SHP77 (cell line): ENCODE data around the gene EFTUD2.
"Not testable (repeated sequence)": the region's sequence is repeated elsewhere in the genome, so short reads cannot be mapped to it uniquely, and the experiment has no call there.

Source experiments
- DNase-seq, 2 experiments: peaks; one replicate each; lab custom pipeline; 2025; lab: John Stamatoyannopoulos, UW

Gene EFTUD2

DNA sequence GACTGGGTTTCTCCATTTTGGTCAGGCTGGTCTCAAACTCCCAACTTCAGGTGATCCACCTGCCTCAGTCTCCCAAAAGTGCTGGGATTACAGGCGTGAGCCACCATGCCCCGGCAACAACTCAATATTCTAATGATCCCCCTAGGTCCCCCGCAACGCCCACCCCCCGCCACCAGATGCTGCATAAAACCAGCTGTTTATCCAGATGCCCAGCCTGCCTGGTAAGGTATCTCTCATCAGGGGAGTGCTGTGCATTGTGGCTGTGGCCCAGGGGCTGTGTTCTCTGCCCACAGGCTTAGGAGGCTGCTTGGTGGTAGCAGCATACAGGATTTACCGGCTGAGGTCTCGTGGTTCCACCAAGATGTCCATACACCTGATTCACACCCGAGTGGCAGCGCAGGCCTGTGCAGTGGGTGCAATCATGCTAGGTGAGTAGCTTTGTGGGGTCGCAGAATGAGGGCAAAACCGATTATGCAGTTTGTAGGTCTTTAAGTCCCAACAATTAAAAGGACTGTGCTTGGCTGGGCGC, 50.2 kb downstream of the EFTUD2 start:
- no peak for DNase-seq

DNA sequence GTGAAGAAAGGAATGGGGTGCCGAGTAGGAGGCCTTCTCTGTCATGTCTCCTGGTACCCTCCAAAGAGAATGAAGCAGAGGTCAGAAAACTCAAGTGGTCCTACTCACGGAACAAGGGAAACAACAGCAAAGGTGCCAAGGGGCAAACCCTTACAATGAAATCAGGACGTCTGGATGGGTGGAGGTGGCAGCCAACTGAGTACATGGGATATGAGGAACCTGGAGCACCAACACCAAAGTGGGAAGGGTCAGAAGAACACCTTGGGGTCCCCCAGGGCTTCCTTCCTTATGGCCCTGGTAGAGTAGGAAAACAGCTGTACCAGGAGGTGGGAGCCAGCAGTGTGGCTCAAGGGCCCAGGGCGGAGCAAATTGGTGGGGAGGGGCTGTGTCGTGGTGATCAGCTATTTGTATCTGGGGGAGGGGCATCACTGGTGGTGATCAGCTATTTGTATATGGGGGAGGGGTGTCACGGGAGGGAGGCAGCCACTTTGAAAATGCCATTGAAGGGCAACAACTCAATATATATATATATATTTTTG, 50.9 kb downstream of the EFTUD2 start:
- DNase-seq = no peak

DNA sequence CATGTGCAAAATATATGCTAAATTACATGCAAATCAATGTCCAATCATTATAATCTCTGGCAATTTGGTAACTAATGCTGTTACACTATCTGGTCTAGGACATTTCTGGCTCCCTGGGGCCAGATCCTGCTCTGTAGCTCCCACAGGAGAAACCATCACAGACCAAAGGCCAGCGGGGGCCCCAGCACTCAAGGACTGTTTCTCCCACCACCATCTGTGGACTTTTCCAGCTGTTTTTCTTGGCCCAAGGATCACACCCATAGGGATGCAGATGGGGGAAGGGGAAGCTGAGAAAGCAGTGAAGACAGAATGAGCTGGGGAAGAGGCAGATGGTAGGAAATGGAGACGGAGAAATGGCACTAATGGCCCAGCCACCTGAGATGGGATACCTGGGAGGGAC, 51.7 kb downstream of the EFTUD2 start, which contains the start of gene HIGD1B:
Gene HIGD1B (plus strand): TSS at position 298 of the 400 bp plus-strand sequence. CDS start 270 bp downstream, outside the sequence.
- DNase-seq = no peak

DNA sequence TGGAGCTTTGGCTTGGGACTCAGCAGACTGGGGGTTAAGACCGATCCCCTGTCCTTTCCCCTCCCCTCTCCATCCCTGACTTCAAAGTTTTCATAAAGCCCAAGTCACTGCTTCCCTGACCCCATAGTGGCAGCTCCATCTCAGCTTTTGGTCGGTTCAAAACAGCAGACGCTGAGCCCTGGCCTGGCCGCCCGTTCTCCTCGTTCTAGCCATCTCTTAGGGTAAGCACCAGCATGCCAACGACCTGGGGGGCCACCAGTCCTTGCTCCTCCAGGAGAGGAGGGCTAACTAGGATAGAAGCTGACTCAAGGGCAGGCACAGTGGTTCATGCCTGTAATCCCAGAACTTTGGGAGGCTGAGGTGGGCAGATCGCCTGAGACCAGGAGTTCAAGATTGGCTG, 53.0 kb downstream of the EFTUD2 start:
- DNase-seq = no peak

DNA sequence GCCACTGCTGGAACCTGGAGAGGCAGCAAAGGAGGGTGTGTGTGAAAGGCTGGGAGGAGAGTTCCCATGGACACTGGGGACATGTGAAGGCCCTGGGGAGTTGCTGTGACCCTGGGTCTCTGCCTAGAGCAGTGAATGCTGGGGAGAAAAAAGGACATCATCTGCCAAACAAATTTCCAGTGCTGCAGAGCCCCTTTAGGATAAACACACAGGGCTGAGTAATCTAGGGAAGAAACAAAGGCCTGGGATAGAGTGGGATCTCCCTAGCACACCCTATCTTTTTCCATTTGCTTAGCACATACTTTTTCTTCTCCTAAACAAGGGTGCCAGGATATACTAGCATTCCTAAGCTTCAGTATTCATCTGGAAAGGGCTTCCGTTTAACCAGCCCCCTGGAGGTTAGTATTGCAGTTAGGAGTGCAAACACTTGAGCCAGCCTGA, 54.8 kb downstream of the EFTUD2 start:
- DNase-seq = no peak

DNA sequence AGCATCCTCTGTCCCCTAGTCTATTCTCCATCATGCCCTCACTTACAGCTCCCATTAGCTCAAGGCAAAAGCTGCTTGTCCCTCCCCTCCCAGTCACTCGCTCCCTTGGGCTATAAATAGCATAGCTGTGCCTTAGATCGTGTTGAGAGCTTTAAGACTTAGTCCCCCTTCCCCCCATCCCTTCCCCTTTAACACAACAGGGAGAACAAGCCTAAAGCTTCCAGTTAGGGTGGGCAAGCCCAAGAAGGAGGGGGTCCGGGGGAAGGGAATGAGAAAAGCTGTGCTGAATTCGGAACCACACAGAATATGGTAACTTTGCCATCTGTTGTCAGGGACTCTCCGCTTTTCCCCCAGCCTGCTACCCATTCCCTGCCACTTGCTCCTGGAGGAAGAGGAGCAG, 56.5 kb downstream of the EFTUD2 start:
- no peak for DNase-seq

DNA sequence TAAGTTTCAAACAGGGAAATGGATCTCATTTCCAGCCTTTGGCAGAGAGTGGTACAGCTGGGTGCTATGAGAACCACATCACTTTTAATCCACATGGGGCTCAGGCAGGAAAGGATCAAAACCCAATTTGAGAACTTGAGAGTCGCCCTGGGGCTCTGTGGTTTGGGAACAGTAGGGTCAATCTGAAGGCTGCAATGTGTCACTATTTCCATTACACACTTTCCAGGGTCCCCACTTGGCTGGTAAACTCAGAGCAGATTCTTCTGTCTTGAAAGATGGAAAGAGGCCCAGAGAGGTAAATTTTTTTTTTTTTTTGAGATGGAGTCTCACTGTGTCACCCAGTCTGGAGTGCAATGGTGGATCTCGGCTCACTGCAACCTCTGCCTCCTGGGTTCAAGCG, 58.3 kb downstream of the EFTUD2 start:
- DNase-seq = no peak

DNA sequence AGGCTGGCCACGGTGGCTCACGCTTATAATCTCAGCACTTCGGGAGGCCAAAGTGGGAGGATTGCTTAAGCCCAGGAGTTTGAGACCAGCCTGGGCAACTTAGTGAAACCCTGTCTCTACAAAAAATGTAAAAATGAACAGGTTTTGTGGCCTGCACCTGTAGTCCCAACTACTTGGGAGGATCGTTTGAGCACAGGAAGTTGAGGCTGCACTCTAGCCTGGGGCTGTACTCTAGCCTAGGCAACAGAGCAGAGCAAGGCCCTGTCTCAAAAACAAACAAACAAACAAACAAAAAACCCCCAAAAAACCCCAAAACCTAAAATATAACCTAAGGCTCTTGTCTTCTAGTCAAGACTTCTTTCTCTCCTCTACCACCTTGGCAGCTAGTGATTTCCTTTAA, 59.0 kb downstream of the EFTUD2 start:
- no peak for DNase-seq

DNA sequence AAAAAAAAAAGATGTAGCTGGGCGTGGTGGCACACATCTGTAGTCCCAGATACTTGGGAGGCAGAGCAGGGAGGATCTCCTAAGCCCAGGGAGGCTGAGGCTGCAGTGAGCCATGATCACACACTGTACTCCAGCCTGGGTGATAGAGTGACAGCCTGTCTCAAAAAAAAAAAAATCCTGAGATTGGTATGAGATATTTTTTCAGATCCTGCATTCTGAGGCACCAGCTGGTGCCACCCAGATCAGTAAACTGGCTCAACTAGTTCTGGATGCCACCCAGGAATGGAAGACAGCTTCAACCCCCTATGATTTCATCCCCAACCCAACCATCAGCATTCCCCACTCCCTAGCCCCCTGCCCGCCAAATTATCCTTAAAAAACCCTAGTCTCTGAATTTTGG, 62.0 kb downstream of the EFTUD2 start:
- DNase-seq = no peak

DNA sequence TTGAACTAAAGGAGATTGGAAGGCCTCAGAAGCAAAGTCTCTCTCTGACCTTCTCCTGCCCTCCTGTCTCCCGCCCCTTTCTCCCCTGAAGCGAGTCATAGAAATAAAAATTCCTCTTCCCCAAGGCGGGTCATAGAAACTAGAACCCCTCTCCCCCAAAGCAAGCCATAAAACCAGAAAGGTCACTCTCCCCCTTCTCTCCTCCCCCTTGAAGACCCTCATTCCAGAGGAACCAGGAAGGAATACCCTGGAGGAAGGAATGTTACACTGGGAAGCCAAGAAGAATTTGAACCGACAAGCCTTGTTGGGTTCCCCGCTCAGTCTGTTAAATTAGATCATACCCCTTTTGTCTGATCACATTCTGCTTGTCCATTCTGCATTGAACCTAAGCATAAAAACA, 66.4 kb downstream of the EFTUD2 start:
- no peak for DNase-seq

DNA sequence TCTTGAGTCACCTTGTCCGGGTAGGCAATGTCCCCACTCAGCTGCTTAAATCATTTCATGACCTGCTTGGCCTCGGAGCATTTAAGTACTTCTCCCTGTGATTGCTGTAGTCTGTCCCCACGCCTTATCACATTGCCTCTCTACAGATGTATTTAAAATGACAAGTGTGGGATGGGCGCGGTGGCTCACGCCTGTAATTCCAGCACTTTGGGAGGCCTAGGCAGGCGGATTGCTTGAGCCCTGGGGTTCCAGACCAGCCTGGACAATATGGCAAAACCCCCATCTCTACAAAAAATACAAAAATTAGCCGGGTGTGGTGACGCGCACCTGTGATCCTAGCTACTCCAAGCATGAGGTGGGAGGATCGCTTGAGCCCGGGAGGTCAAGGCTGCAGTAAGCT, 67.9 kb downstream of the EFTUD2 start:
- DNase-seq = no peak

DNA sequence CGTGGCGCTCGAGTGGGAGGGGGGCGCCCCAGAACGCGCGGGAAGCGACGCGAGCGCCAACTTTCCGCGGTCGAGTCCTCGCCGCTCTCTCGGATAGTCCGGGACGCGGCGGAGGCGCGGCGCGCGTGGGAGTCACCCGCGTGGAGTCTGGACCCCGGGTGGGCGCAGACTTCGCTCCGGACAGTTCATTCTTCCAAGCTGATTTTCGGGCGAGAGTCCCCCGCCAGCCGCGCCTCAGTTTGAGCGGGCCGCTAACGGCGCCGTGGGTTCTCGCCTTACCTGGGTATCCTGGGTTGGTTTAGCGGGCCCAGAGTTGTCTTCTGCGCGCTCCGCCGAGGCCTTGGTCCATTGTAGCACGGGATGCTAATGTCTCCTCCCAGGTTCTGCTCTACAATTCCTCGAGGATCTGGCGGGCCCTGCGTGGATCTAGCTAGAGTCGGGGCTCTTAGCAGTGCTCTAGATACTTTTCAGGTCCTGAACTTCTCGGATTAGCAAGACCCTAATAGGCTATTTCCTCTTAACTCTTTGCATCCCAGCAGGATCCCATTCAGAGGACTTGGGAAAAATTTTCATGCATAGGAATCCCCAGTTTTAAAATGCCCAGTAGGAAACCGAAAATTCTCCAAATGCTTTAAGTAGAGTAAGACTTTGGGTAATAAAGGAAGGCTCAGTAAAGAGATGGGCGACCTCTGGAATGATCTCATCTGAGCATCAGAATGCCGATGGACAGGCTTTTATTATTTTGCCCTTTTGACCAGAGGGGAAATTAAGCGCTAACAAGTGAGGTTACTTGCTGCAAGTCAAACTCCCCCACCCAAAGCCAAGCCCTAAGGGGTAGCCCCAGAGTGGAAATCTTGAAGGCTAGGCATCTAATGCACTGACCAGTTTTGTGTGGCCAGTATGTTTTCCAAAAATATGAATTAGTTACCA, 68.6 kb downstream of the EFTUD2 start:
- no peak for DNase-seq

DNA sequence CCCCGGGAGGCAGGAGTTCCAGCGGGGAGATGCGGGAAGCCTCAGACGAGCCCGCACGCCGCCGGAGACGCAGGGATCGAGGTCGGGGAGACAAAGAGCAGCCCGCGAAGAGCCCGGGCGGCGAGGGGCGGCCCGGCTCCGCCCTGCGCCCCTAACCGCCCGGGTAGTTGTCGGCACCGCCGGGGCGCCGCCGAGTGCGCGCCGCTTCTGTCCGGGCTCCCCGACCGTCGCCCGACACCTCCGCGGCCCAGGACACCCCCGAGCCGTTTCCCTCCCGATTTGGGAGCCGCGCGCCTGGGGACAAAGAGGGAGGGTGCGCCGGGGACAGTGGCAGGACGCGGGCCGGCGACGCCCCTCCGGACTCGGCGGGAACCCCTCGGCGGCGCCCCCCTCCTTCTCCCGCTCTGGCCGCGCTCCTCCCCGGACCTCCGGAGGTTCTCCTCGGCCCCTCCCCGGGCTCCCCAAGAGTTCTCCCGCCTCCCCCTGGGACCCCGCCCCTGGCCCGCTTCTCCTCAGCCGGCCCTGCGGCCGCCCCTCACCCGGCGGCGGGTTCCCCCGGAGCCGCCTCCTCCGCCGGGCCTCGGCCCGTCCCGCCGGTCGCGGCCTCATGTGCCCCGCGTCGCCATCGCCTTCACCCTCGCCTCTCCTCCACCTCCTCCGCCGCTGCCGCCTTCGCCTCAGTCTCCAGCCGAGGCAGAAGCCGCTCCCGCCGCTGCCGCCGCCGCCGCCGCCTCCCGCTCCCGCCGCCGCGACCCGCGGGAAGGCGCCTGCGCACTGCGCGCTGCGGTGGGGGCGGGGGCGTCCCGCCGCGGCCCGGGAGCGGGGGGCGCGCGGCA, 69.5 kb downstream of the EFTUD2 start, which contains the start of gene GJC1:
Gene GJC1 (minus strand): TSS at position 765 of the 836 bp plus-strand sequence. CDS start 24,470 bp downstream, outside the sequence.
- no peak for DNase-seq

DNA sequence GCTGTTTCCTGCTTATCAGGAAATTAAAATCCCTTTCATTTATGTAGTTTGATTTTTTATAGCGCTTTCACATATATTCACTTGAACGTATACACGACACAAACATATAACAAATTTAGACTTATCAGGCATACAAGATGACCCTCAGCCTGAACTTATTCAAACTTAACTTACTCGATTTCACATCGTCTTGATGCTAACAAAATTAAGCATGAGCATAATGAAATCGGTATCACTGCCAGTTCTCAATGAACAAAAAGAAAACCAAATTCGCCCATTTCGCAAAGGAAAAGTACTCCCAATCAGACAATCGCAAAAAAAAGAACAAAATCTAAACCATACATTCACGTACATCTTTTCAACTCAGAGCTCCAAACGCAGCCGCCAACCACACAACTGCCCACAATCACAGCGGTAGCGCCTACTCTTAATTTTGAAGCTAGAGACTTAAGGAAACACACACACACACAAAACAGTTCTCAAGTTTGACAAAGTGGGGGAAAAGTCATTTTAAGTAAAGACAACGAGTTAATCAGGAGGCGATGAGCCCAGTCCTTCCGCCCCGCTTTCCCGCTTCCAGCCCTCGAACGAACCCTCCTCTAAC, 70.2 kb downstream of the EFTUD2 start:
- no peak for DNase-seq

DNA sequence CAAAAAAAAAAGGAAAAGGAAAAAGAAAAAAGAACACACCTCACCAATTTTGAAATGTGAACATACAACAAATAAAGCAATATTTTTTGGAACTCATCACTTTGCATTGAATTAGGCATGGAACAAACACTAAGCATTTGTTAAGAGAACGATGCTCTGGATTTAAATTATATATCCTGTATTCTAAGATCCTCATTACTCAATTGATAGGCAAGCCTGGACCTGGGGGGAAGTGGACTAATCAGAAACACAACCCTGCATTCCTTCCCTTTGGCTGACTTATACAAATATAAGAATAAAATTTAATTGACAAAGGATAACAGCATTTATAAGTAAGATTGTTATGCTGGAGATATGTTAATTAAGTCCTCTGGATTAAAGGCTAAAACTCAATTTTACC, 71.4 kb downstream of the EFTUD2 start:
- no peak for DNase-seq

DNA sequence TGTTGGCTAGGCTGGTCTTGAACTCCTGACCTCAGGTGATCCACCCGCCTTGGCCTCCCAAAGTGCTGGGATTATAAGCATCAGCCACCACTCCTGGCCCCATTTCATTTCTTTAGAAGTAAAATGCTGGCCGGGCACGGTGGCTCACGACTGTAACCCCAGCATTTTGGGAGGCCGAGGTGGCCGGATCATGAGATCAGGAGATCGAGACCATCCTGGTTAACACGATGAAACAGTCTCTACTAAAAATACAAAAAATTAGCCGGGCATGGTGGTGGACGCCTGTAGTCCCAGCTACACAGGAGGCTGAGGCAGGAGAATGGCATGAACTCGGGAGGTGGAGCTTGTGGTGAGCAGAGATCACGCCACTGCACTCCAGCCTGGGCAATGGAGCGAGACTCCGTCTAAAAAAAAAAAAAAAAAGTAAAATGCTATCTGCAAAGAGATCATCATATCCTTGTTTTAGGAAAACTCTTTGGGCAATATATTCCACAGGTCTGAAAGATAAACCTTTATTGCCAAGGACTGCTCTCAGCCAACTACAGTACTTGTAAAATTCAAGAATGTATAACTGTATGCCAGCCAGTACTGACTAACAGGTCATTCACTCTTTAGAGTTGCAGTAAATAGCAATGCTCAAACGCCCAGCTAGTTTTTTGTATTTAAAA, 73.0 kb downstream of the EFTUD2 start:
- DNase-seq = no peak

DNA sequence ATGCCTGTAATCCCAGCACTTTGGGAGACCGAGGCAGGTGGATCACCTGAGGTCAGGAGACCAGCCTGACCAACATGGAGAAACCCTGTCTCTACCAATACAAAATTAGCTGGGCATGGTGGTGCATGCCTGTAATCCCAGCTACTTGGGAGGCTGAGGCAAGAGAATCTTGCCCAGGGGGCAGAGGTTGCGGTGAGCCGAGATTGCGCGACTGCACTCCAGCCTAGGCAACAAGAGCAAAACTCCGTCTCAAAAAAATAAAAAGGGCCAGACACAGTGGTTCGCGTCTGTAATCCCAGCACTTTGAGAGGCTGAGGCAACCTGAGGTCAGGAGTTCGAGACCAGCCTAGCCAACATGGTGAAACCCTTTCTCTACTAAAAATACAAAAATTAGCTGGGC, 74.0 kb downstream of the EFTUD2 start:
- not testable (repeated sequence) for DNase-seq

DNA sequence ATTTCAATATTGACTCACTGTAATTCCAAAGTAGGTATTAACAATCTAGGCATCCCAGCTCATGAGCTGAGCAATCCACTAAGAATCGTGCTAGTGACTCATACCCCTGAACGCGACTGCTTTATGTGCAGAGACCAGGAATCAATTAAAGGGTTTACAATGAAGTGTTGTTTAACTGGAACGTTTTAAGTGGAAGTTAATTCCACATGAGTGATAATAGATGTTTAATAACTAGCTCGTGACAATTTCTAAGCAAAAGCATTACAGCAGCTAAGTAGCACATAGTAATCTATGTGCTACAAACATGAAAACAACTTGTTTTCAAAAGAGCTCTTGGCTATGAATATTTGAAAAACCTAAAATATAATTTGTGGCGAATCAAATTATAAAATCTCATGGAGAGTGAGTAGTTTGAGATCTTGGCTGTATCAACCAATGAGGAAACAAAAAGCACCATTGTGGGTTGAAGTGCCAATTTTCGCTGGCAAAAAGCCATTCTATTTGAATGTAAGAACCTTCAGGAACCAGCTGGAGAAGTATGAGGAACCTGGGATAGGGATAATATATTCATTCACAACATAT, 78.5 kb downstream of the EFTUD2 start:
- no peak for DNase-seq

DNA sequence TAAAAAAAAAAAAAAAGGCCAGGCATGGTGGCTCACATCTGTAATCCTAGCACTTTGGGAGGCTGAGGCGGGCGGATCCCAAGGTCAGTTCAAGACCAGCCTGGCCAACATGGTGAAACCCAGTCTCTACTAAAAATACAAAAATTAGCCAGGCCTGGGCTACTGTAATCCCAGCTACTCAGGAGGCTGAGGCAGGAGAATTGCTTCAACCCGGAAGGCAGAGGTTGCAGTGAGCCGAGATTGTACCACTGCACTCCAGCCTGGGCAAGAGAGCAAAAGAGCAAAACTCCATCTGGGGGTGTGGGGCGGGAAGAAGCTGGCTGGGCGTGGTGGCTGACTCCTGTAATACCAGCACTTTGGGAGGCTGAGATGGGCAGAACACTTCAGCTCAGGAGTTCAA, 80.7 kb downstream of the EFTUD2 start:
- not testable (repeated sequence) for DNase-seq

DNA sequence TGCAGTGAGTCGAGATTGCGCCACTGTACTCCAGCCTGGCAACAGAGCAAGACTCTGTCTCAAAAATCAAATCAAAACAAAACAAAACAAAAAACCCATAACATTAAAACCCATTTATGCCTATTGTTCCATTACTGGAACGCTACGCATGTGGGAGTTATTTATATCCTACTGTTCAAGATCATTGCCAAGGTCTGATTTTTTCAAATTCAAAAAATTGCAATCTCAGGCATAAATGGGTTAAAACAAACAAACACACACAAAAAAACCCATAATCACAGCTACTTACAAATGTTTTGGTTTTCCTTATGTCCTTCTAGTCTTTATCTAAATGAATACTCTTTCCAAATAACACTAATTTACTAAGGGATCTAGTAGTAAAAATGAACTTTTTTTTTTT, 87.0 kb downstream of the EFTUD2 start:
- DNase-seq = no peak
